H9 (cell line): ENCODE data around the gene SYNGR1. TPM values are rescaled to one million over a fixed set of nuclear protein-coding genes. Genes with fewer than 3 reads are reported as not detected.

ENCODE experiments used
- DNase-seq: peaks from one replicate; pipeline ENCODE4 v3.0.0-alpha.2; 2017
- H2AFZ ChIP-seq: one replicate; pipeline ENCODE4 v1.6.1; 2013; ENCODE audit warnings: mild to moderate bottlenecking, low read length, control low read depth, moderate library complexity
- H2AK5ac ChIP-seq: 2 replicates; pipeline ENCODE4 v1.6.1; 2013; ENCODE audit warnings: low read length, control low read depth, mixed read lengths; ENCODE audit not compliant: insufficient read length
- H2BK120ac ChIP-seq: one replicate; pipeline ENCODE4 v1.6.1; 2013; ENCODE audit warnings: low read depth, mild to moderate bottlenecking, low read length, control low read depth, inconsistent platforms; ENCODE audit not compliant: poor library complexity, severe bottlenecking
- H2BK12ac ChIP-seq: 2 replicates; pipeline ENCODE4 v1.6.1; 2013; ENCODE audit warnings: low read length, control low read depth, mixed read lengths, low read depth; ENCODE audit not compliant: insufficient read length
- H2BK15ac ChIP-seq: 2 replicates; pipeline ENCODE4 v1.6.1; 2013; ENCODE audit warnings: low read depth, low read length, control low read depth
- H2BK20ac ChIP-seq: one replicate; pipeline ENCODE4 v1.6.1; 2013; ENCODE audit warnings: low read depth, mild to moderate bottlenecking, low read length, control low read depth, inconsistent platforms; ENCODE audit not compliant: poor library complexity, severe bottlenecking
- H2BK5ac ChIP-seq: 2 replicates; pipeline ENCODE4 v1.6.1; 2013; ENCODE audit warnings: low read length, control low read depth, mixed read lengths; ENCODE audit not compliant: insufficient read length
- H3K14ac ChIP-seq: 2 replicates; pipeline ENCODE4 v1.6.1; 2013; ENCODE audit warnings: low read length, control low read depth; ENCODE audit not compliant: insufficient read depth
- H3K18ac ChIP-seq: 2 replicates; pipeline ENCODE4 v1.6.1; 2013; ENCODE audit warnings: low read depth, mild to moderate bottlenecking, mixed read lengths, low read length, control low read depth; ENCODE audit not compliant: insufficient read length
- H3K23ac ChIP-seq: 2 replicates; pipeline ENCODE4 v1.6.1; 2013; ENCODE audit warnings: low read length, control low read depth, mixed read lengths, low read depth; ENCODE audit not compliant: insufficient read length
- H3K23me2 ChIP-seq: 2 replicates; pipeline ENCODE4 v1.6.1; 2013; ENCODE audit warnings: low read depth, mild to moderate bottlenecking, mixed read lengths, low read length, control low read depth; ENCODE audit not compliant: insufficient read length, poor library complexity, severe bottlenecking
- H3K27ac ChIP-seq: 2 replicates; pipeline ENCODE4 v1.5.1; 2013; ENCODE audit warnings: low read length, control low read depth, mixed read lengths, low read depth; ENCODE audit not compliant: insufficient read length
- H3K27me3 ChIP-seq: 2 replicates; pipeline ENCODE4 v1.6.1; 2013; ENCODE audit warnings: low read length, control low read depth, inconsistent platforms; ENCODE audit not compliant: insufficient read depth
- H3K4ac ChIP-seq: 2 replicates; pipeline ENCODE4 v1.6.1; 2013; ENCODE audit warnings: low read depth, mild to moderate bottlenecking, control low read depth, inconsistent platforms, low read length, moderate library complexity
- H3K4me1 ChIP-seq: 2 replicates; pipeline ENCODE4 v1.6.1; 2013; ENCODE audit warnings: low read length, control low read depth, inconsistent platforms; ENCODE audit not compliant: insufficient read depth
- H3K4me2 ChIP-seq: 2 replicates; pipeline ENCODE4 v1.6.1; 2013; ENCODE audit warnings: low read length, control low read depth, mixed read lengths; ENCODE audit not compliant: insufficient read length, insufficient read depth
- H3K56ac ChIP-seq: 2 replicates; pipeline ENCODE4 v1.6.1; 2013; ENCODE audit warnings: low read depth, mild to moderate bottlenecking, mixed read lengths, low read length, control low read depth; ENCODE audit not compliant: insufficient read length
- H3K79me1 ChIP-seq: 2 replicates; pipeline ENCODE4 v1.6.1; 2013; ENCODE audit warnings: low read depth, mild to moderate bottlenecking, moderate library complexity, low read length, control low read depth, inconsistent platforms; ENCODE audit not compliant: insufficient read depth, poor library complexity, severe bottlenecking
- H3K79me2 ChIP-seq: 2 replicates; pipeline ENCODE4 v1.6.1; 2013; ENCODE audit warnings: low read length, control low read depth, inconsistent platforms; ENCODE audit not compliant: insufficient read depth
- H3K9ac ChIP-seq: 2 replicates; pipeline ENCODE4 v1.6.1; 2013; ENCODE audit warnings: low read length, control low read depth, mixed read lengths; ENCODE audit not compliant: insufficient read length; ENCODE audit errors: extremely low read depth
- H3K9me3 ChIP-seq: one replicate; pipeline ENCODE4 v1.6.1; 2013; ENCODE audit warnings: low read depth, low read length, inconsistent platforms; ENCODE audit not compliant: control insufficient read depth
- H3T11ph ChIP-seq: one replicate; pipeline ENCODE4 v1.6.1; 2013; ENCODE audit warnings: mild to moderate bottlenecking, low read length, control low read depth, inconsistent platforms
- H4K20me1 ChIP-seq: one replicate; pipeline ENCODE4 v1.6.1; 2013; ENCODE audit not compliant: control insufficient read depth, insufficient read length, insufficient read depth
- H4K5ac ChIP-seq: 2 replicates; pipeline ENCODE4 v1.6.1; 2013; ENCODE audit warnings: low read depth, mild to moderate bottlenecking, mixed read lengths, low read length, control low read depth; ENCODE audit not compliant: insufficient read length
- H4K8ac ChIP-seq: replicated peaks from 2 replicates; pipeline ENCODE4 v1.6.1; 2013; ENCODE audit warnings: low read length, control low read depth, mixed read lengths, low read depth; ENCODE audit not compliant: insufficient read length
- H4K91ac ChIP-seq: 2 replicates; pipeline ENCODE4 v1.6.1; 2013; ENCODE audit warnings: low read depth, mild to moderate bottlenecking, moderate library complexity, mixed read lengths, low read length, control low read depth; ENCODE audit not compliant: insufficient read length
- H3K27ac Mint-ChIP-seq, 3 experiments: 2 replicates in 2 of 3; 3 replicates in 1 of 3; pipeline ENCODE4 v1.8.0; 2020 to 2021; ENCODE audit warnings: mixed read lengths in 3 of 3, mild to moderate bottlenecking in 1 of 3, moderate library complexity in 1 of 3
- H3K27me3 Mint-ChIP-seq: 2 replicates; pipeline ENCODE4 v1.8.0; 2021; ENCODE audit warnings: low read depth, mild to moderate bottlenecking, moderate library complexity, mixed read lengths
- H3K36me3 Mint-ChIP-seq, 3 experiments: 2 replicates in 2 of 3; 3 replicates in 1 of 3; pipeline ENCODE4 v1.8.0; 2020 to 2021; ENCODE audit warnings: low read depth in 3 of 3, mixed read lengths in 3 of 3; ENCODE audit not compliant: insufficient read depth in 1 of 3
- H3K4me1 Mint-ChIP-seq, 2 experiments: 2 replicates each; pipeline ENCODE4 v1.8.0; 2020; ENCODE audit warnings: mixed read lengths in 2 of 2
- H3K4me3 Mint-ChIP-seq, 2 experiments: 2 replicates in 1 of 2; 3 replicates in 1 of 2; pipeline ENCODE4 v1.8.0; 2020 to 2021; ENCODE audit warnings: mild to moderate bottlenecking in 2 of 2, mixed read lengths in 2 of 2, moderate library complexity in 1 of 2
- H3K9me3 Mint-ChIP-seq, 2 experiments: 2 replicates in 1 of 2; 3 replicates in 1 of 2; pipeline ENCODE4 v1.8.0; 2020; ENCODE audit warnings: mild to moderate bottlenecking in 2 of 2, mixed read lengths in 2 of 2, moderate library complexity in 1 of 2
- WGBS: extraction: QIAGEN DNeasy Blood & Tissue Kit; methylation state at CpG from one replicate; pipeline ENCODE4 v1.1.7; 2013; ENCODE audit warnings: missing lambda C conversion rate, low lambda C conversion rate, mixed read lengths; ENCODE audit not compliant: insufficient read length; ENCODE audit errors: extremely low coverage; 5-methylcytosine and 5-hydroxymethylcytosine counted together
- total RNA-seq: library from RNA; stranded (reverse); gene quantifications from 2 replicates; pipeline ENCODE4 v1.2.1, GENCODE V29; 2021
- TF ChIP-seq, protein P1 (sequence below): fragments of 200-600 bp; sonication (generic); conservative IDR thresholded peaks from 3 replicates; pipeline ENCODE4 v1.8.0; 2021; ENCODE audit warnings: antibody characterized with exemption, mild to moderate bottlenecking

Gene SYNGR1
- total RNA-seq, 1 experiment from 2014 or later: 13.2 TPM

DNA sequence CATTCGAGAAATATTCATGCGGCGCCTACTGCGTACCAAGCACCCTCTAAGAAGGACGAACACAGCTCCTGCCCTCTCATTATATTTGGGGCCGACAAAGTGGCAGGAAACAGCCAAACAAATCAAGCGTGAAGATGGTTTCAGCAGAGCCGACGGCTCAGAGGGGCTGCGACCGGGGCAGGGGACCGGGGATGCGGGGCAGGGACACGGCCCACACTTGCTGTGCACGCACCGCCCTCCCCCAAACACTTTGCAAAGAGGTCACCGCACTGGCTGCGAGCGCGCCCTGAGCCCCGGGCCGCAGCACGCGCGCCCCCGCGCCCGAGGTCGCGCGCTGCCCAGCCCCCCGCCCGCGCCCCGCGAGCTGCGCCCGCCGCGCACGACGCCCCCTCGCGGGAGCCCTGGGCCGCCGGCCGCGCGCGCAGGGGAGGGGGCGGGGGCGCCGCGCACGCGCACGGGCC lies 255 bp upstream of the SYNGR1 start:
- peak overlapping the region; percentile 27 for H3K18ac ChIP-seq
- no peak overlapping the region for H3K27ac ChIP-seq
- no peaks in the 10 kb centered on the region for H3K79me1 ChIP-seq
- no peaks in the 10 kb centered on the region for H4K20me1 ChIP-seq
- no peak overlapping the region for H2AFZ ChIP-seq
- no peak overlapping the region for H4K91ac ChIP-seq
- H3K23ac ChIP-seq: no peak overlapping the region
- H4K8ac ChIP-seq: no peak overlapping the region
- H2AK5ac ChIP-seq: no peak overlapping the region
- no peak overlapping the region for H2BK120ac ChIP-seq
- peak overlapping the region; percentile 72 to 88 for H3K4me3 Mint-ChIP-seq
- H3K4ac ChIP-seq: no peak overlapping the region
- no peak overlapping the region for H3T11ph ChIP-seq
- no peak overlapping the region for H2BK15ac ChIP-seq
- H2BK5ac ChIP-seq: no peak overlapping the region
- no peak overlapping the region for H3K27ac Mint-ChIP-seq
- TF ChIP-seq, protein P1, sequence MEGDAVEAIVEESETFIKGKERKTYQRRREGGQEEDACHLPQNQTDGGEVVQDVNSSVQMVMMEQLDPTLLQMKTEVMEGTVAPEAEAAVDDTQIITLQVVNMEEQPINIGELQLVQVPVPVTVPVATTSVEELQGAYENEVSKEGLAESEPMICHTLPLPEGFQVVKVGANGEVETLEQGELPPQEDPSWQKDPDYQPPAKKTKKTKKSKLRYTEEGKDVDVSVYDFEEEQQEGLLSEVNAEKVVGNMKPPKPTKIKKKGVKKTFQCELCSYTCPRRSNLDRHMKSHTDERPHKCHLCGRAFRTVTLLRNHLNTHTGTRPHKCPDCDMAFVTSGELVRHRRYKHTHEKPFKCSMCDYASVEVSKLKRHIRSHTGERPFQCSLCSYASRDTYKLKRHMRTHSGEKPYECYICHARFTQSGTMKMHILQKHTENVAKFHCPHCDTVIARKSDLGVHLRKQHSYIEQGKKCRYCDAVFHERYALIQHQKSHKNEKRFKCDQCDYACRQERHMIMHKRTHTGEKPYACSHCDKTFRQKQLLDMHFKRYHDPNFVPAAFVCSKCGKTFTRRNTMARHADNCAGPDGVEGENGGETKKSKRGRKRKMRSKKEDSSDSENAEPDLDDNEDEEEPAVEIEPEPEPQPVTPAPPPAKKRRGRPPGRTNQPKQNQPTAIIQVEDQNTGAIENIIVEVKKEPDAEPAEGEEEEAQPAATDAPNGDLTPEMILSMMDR: no peak
- peaks cover 6% of the 10 kb centered on the region for H3K23me2 ChIP-seq
- H3K14ac ChIP-seq: no peak overlapping the region
- H3K4me1 ChIP-seq: peaks cover 5% of the 10 kb centered on the region; the same call in 1 of the 2 replicates
- H3K9me3 Mint-ChIP-seq: no peaks in the 10 kb centered on the region
- H4K5ac ChIP-seq: no peak overlapping the region
- peaks cover 28% of the 10 kb centered on the region for H3K27me3 Mint-ChIP-seq
- peak overlapping the region; percentile 59 for H3K4me2 ChIP-seq
- H3K79me2 ChIP-seq: no peaks in the 10 kb centered on the region
- H3K9me3 ChIP-seq: no peaks in the 10 kb centered on the region
- no peak overlapping the region for H2BK20ac ChIP-seq
- DNase-seq: no peak
- no peak overlapping the region for H3K56ac ChIP-seq
- peak overlapping the region; percentile 39 for H3K9ac ChIP-seq
- WGBS: no CpG with 5 or more reads among the region's 57 CpGs
- H2BK12ac ChIP-seq: no peak overlapping the region
- no peaks in the 10 kb centered on the region for H3K27me3 ChIP-seq
- no peaks in the 10 kb centered on the region; a peak in 1 of 7 replicates for H3K36me3 Mint-ChIP-seq
- peaks cover 15 to 27% of the 10 kb centered on the region in 2 experiments for H3K4me1 Mint-ChIP-seq
